Natural killer cell (primary cell): ENCODE measurements around the gene ITPRID2. TPM values are rescaled to one million over a fixed set of nuclear protein-coding genes. Genes with fewer than 3 reads are reported as not detected.

ENCODE experiments used
- ATAC-seq, 3 donors: fragments of 150-1000 bp in 2 of 3; fragments of 200-7000 bp in 1 of 3; cut with Tn5 transposase; 1 replicate in 1 of 3; 2 replicates in 2 of 3; pipeline ENCODE4 v1.10.0; 2021; ENCODE audit warnings: mild to moderate bottlenecking in 2 of 3, moderate library complexity in 2 of 3
- DNase-seq, 2 donors: peaks; one replicate each; pipeline versions ENCODE4 v3.0.0 to v3.0.0-alpha.2; 2013 to 2021; ENCODE audit warnings: mixed read lengths in 1 of 2
- H3K27ac ChIP-seq: one replicate; pipeline ENCODE4 v1.5.1; 2013; ENCODE audit warnings: mild to moderate bottlenecking, low read length
- H3K27me3 ChIP-seq: one replicate; pipeline ENCODE4 v1.6.1; 2013; ENCODE audit warnings: low read length; ENCODE audit not compliant: control insufficient read depth, insufficient read depth
- H3K36me3 ChIP-seq: one replicate; pipeline ENCODE4 v1.6.1; 2013; ENCODE audit warnings: low read length; ENCODE audit not compliant: control insufficient read depth, insufficient read depth
- H3K4me1 ChIP-seq: one replicate; pipeline ENCODE4 v1.6.1; 2013; ENCODE audit warnings: low read length; ENCODE audit not compliant: control insufficient read depth, insufficient read depth
- H3K4me3 ChIP-seq: one replicate; pipeline ENCODE4 v1.5.1; 2013; ENCODE audit warnings: low read length
- H3K9me3 ChIP-seq: one replicate; pipeline ENCODE4 v1.6.1; 2013; ENCODE audit warnings: low read length; ENCODE audit not compliant: control insufficient read depth, insufficient read depth
- H3K27ac Mint-ChIP-seq, 2 donors: one replicate each; pipeline ENCODE4 v1.8.0; 2022; ENCODE audit warnings: mild to moderate bottlenecking in 2 of 2, mixed read lengths in 2 of 2, moderate library complexity in 1 of 2
- H3K27me3 Mint-ChIP-seq, 2 donors: one replicate each; pipeline ENCODE4 v1.8.0; 2022; ENCODE audit warnings: low read depth in 2 of 2, mixed read lengths in 2 of 2
- H3K36me3 Mint-ChIP-seq: one replicate; pipeline ENCODE4 v1.8.0; 2022; ENCODE audit warnings: mixed read lengths
- H3K4me1 Mint-ChIP-seq, 2 donors: one replicate each; pipeline ENCODE4 v1.8.0; 2022; ENCODE audit warnings: mixed read lengths in 2 of 2
- H3K4me3 Mint-ChIP-seq: one replicate; pipeline ENCODE4 v1.8.0; 2022; ENCODE audit warnings: mild to moderate bottlenecking, moderate library complexity, mixed read lengths
- H3K9me3 Mint-ChIP-seq, 2 donors: one replicate each; pipeline ENCODE4 v1.8.0; 2022; ENCODE audit warnings: mixed read lengths in 2 of 2
- CTCF ChIP-seq: fragments of 200-600 bp; IDR thresholded peaks from one replicate; pipeline ENCODE4 v1.8.0; 2022; ENCODE audit warnings: antibody characterized with exemption
- WGBS: methylation state at CpG from one replicate; pipeline ENCODE4 v1.1.7; 2013; ENCODE audit warnings: missing lambda C conversion rate; ENCODE audit not compliant: insufficient coverage; 5-methylcytosine and 5-hydroxymethylcytosine counted together
- intact Hi-C: fragments of 100-400 bp; cut with micrococcal nuclease; formaldehyde crosslinking; loops from one replicate; pipeline ENCODE4 v1.14.2; 2022
- total RNA-seq, 4 donors: library from RNA; stranded (reverse); fragments of 120-200 nt in 1 of 4; gene quantifications; one replicate each; pipeline versions ENCODE4 v1.2.3 to v1.2.4, GENCODE V29; 2013 to 2022

Gene ITPRID2
- total RNA-seq, 3 donors from 2014 or later (not counting 1 experiment from before 2014, with no cell fraction given), result 63.7 to 89.6 (median 65.8) TPM

- H3K9me3 ChIP-seq, result no peaks in the 10 kb centered on the region
- 100% methylated on average over 2 of the region's 2 CpGs for WGBS
- H3K4me1 ChIP-seq, result no peaks in the 10 kb centered on the region
- peaks cover 28% of the 10 kb centered on the region for H3K36me3 ChIP-seq
- DNase-seq (no peak), ATAC-seq (no peak)
- intact Hi-C loops, result no loop called here
- Mint-ChIP-seq H3K4me3 (no peak overlapping the region), H3K36me3 (no peaks in the 10 kb centered on the region), H3K27ac (no peak overlapping the region), H3K9me3 (no peaks in the 10 kb centered on the region), H3K27me3 (no peaks in the 10 kb centered on the region), H3K4me1 (no peaks in the 10 kb centered on the region)
- TF ChIP-seq CTCF, result no peak
- H3K27ac ChIP-seq, result no peak overlapping the region
- no peaks in the 10 kb centered on the region for H3K27me3 ChIP-seq
- H3K4me3 ChIP-seq, result no peak overlapping the region
These were observed 32.8 kb downstream of the ITPRID2 start for GRCh38 chr2:181924336-181924735.

DNA sequence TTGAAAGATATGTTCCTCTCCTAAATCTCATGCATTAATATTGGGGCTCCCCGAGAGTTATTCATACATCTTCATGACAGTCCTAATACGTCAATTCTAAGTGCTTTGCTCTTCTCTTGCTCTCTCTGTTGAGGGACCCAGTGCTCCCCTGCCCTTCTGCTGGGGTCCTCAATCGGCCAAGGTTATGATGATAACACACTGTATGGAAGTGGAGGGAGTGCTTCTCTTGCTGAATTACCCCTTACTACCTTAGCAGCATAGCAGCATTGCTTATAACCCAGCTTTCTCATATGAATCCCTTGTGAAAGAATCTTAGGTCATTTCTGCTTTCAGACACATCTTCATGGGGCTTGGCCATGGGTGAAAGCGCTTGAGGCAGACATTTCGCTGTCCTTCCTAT, 43.2 kb downstream of the ITPRID2 start:
- no peak overlapping the region for H3K4me3 Mint-ChIP-seq
- WGBS, result 95% methylated on average over 4 of the region's 5 CpGs
- no peak for ATAC-seq
- Histone ChIP-seq H3K4me3 (no peak overlapping the region), H3K9me3 (no peaks in the 10 kb centered on the region), H3K27ac (no peak overlapping the region), H3K4me1 (no peaks in the 10 kb centered on the region), H3K27me3 (no peaks in the 10 kb centered on the region), H3K36me3 (no peaks in the 10 kb centered on the region)
- no peaks in the 10 kb centered on the region for H3K4me1 Mint-ChIP-seq
- H3K36me3 Mint-ChIP-seq, result no peaks in the 10 kb centered on the region
- intact Hi-C loops, result no loop called here
- no peak for TF ChIP-seq CTCF
- DNase-seq, result no peak
- H3K27me3 Mint-ChIP-seq, result peaks cover 7 to 15% of the 10 kb centered on the region in 2 donors
- no peaks in the 10 kb centered on the region for H3K9me3 Mint-ChIP-seq
- no peak overlapping the region for H3K27ac Mint-ChIP-seq

GRCh38 chr2:181937473-181937872, 45.9 kb downstream of the ITPRID2 start:
- 0% methylated on average over 1 of the region's 2 CpGs for WGBS
- no peak overlapping the region for H3K4me3 ChIP-seq
- no peaks in the 10 kb centered on the region for H3K4me1 ChIP-seq
- no peaks in the 10 kb centered on the region for H3K4me1 Mint-ChIP-seq
- H3K36me3 Mint-ChIP-seq, result no peaks in the 10 kb centered on the region
- H3K27ac Mint-ChIP-seq, result no peak overlapping the region
- no peak overlapping the region for H3K4me3 Mint-ChIP-seq
- DNase-seq (no peak), ATAC-seq (peak in 1 of 3 donors; percentile 64)
- TF ChIP-seq CTCF, result no peak
- no peaks in the 10 kb centered on the region for H3K36me3 ChIP-seq
- no peaks in the 10 kb centered on the region for H3K9me3 Mint-ChIP-seq
- no peak overlapping the region for H3K27ac ChIP-seq
- no peaks in the 10 kb centered on the region for H3K9me3 ChIP-seq
- intact Hi-C loops, result no loop called here
- H3K27me3 Mint-ChIP-seq, result peaks cover 10 to 15% of the 10 kb centered on the region in 2 donors
- no peaks in the 10 kb centered on the region for H3K27me3 ChIP-seq

- no peaks in the 10 kb centered on the region for H3K4me1 ChIP-seq
- no peaks in the 10 kb centered on the region for H3K9me3 Mint-ChIP-seq
- no peak overlapping the region for H3K4me3 ChIP-seq
- H3K4me3 Mint-ChIP-seq, result no peak overlapping the region
- no peaks in the 10 kb centered on the region for H3K27me3 ChIP-seq
- TF ChIP-seq CTCF, result no peak
- no peaks in the 10 kb centered on the region for H3K4me1 Mint-ChIP-seq
- WGBS, result 93% methylated on average over 2 of the region's 2 CpGs
- intact Hi-C loops, result no loop called here
- H3K27ac Mint-ChIP-seq, result no peak overlapping the region
- DNase-seq, result no peak
- ATAC-seq, result no peak
- H3K36me3 ChIP-seq, result no peaks in the 10 kb centered on the region
- H3K9me3 ChIP-seq, result no peaks in the 10 kb centered on the region
- no peak overlapping the region for H3K27ac ChIP-seq
- peaks cover 14 to 18% of the 10 kb centered on the region in 2 donors for H3K27me3 Mint-ChIP-seq
- no peaks in the 10 kb centered on the region for H3K36me3 Mint-ChIP-seq
These were observed 52.0 kb downstream of the ITPRID2 start for GRCh38 chr2:181943411-181944124.
